WTC11 (cell line): ENCODE measurements around the gene HEXD. TPM values are rescaled to one million over a fixed set of nuclear protein-coding genes. Genes with fewer than 3 reads are reported as not detected.

Experiments used
- ATAC-seq: fragments of 200-7000 bp; cut with Tn5 transposase; 2 replicates; pipeline ENCODE4 v1.10.0; 2021; ENCODE audit warnings: mild to moderate bottlenecking, moderate library complexity
- CTCF ChIA-PET: fragments of 300-600 bp; sonication (Branson Sonifier 250); formaldehyde crosslinking; loops from one replicate; lab custom pipeline; 2021; ENCODE audit warnings: antibody characterized with exemption; lab: Charles Lee
- POLR2A ChIA-PET: fragments of 350-600 bp; sonication (Branson Sonifier 250); formaldehyde crosslinking; loops from one replicate; lab custom pipeline; 2021; ENCODE audit warnings: antibody characterized with exemption; lab: Charles Lee
- DNase-seq: peaks from one replicate; pipeline ENCODE4 v3.0.0; 2021; ENCODE audit warnings: low spot score
- H3K27ac Mint-ChIP-seq: 2 replicates; pipeline ENCODE4 v1.8.0; 2021; ENCODE audit warnings: mixed read lengths
- H3K27me3 Mint-ChIP-seq: 2 replicates; pipeline ENCODE4 v1.8.0; 2021; ENCODE audit warnings: low read depth, mild to moderate bottlenecking, moderate library complexity, mixed read lengths
- H3K36me3 Mint-ChIP-seq: 2 replicates; pipeline ENCODE4 v1.8.0; 2021; ENCODE audit warnings: mixed read lengths
- H3K4me1 Mint-ChIP-seq: 2 replicates; pipeline ENCODE4 v1.8.0; 2022; ENCODE audit warnings: mixed read lengths
- H3K4me3 Mint-ChIP-seq: 2 replicates; pipeline ENCODE4 v1.8.0; 2021; ENCODE audit warnings: mild to moderate bottlenecking, moderate library complexity, mixed read lengths
- H3K9me3 Mint-ChIP-seq: 2 replicates; pipeline ENCODE4 v1.8.0; 2021; ENCODE audit warnings: mixed read lengths
- CREB1 ChIP-seq: sonication (generic); formaldehyde crosslinking; IDR thresholded peaks from 2 replicates; pipeline ENCODE4 v1.8.0; 2023; ENCODE audit warnings: mild to moderate bottlenecking, missing genetic modification reagents
- ELF4 ChIP-seq: sonication (generic); formaldehyde crosslinking; IDR thresholded peaks from 2 replicates; pipeline ENCODE4 v1.8.1; 2022; ENCODE audit warnings: low read depth, mild to moderate bottlenecking, moderate library complexity, missing genetic modification reagents
- GTF2I ChIP-seq: fragments of 250-450 bp; sonication (Bioruptor Pico); conservative IDR thresholded peaks from 2 replicates; pipeline ENCODE4 v1.4.0; 2021; ENCODE audit warnings: mild to moderate bottlenecking
- MXD4 ChIP-seq: fragments of 250-450 bp; sonication (Bioruptor Pico); IDR thresholded peaks from 2 replicates; pipeline ENCODE4 v1.8.0; 2021; ENCODE audit warnings: mild to moderate bottlenecking, moderate library complexity, borderline replicate concordance
- NFYB ChIP-seq: sonication (generic); formaldehyde crosslinking; conservative IDR thresholded peaks from 2 replicates; pipeline ENCODE4 v1.8.0; 2022; ENCODE audit warnings: low read depth, missing genetic modification reagents
- NR2C2 ChIP-seq: sonication (generic); formaldehyde crosslinking; IDR thresholded peaks from 2 replicates; pipeline ENCODE4 v1.8.0; 2022; ENCODE audit warnings: mild to moderate bottlenecking, missing genetic modification reagents
- PRDM15 ChIP-seq: sonication (generic); formaldehyde crosslinking; IDR thresholded peaks from 2 replicates; pipeline ENCODE4 v1.8.0; 2022; ENCODE audit warnings: missing genetic modification reagents
- TCF7 ChIP-seq: sonication (generic); formaldehyde crosslinking; IDR thresholded peaks from 2 replicates; pipeline ENCODE4 v1.8.0; 2022; ENCODE audit warnings: mild to moderate bottlenecking, low read depth, missing genetic modification reagents, moderate library complexity
- ZMAT4 ChIP-seq: fragments of 250-450 bp; sonication (Bioruptor Pico); IDR thresholded peaks from 2 replicates; pipeline ENCODE4 v1.9.0; 2021; ENCODE audit warnings: mild to moderate bottlenecking
- ZNF121 ChIP-seq: sonication (generic); formaldehyde crosslinking; IDR thresholded peaks from 2 replicates; pipeline ENCODE4 v1.8.0; 2023; ENCODE audit warnings: missing genetic modification reagents
- ZNF423 ChIP-seq: fragments of 250-450 bp; sonication (Bioruptor Pico); IDR thresholded peaks from 2 replicates; pipeline ENCODE4 v2.1.2; 2022; ENCODE audit warnings: mild to moderate bottlenecking, moderate library complexity
- ZSCAN18 ChIP-seq: fragments of 250-450 bp; sonication (Bioruptor Pico); IDR thresholded peaks from 2 replicates; pipeline ENCODE4 v2.1.2; 2022; ENCODE audit warnings: mild to moderate bottlenecking, moderate library complexity
- total RNA-seq: library from RNA; stranded (reverse); gene quantifications from 3 replicates; pipeline ENCODE4 v1.2.3, GENCODE V29; 2021

Gene HEXD
- total RNA-seq, 1 experiment from 2014 or later = 36.0 TPM

- ATAC-seq (no peak), DNase-seq (no peak)
- Mint-ChIP-seq H3K4me3 (no peak overlapping the region), H3K27me3 (no peaks in the 10 kb centered on the region), H3K9me3 (no peaks in the 10 kb centered on the region), H3K4me1 (peaks cover 13% of the 10 kb centered on the region), H3K27ac (no peak overlapping the region), H3K36me3 (peaks cover 7% of the 10 kb centered on the region)
- peak; percentile 6; the same call in 1 of the 2 replicates for TF ChIP-seq ZNF121 (CRISPR knock-in tag)
- TF ChIP-seq PRDM15 (CRISPR knock-in tag) = no peak
- CTCF ChIA-PET = interaction anchor here (1.3 kb wide), 1 partner anchor 18 kb away, joined by 5 read pairs; no protein-coding TSS in a partner anchor
- POLR2A ChIA-PET = no interaction called here
Observed at GRCh38 chr17:82442643-82443464, 24.7 kb downstream of the HEXD start.

GRCh38 chr17:82443465-82444283 is 25.5 kb downstream of the HEXD start:
- H3K9me3 Mint-ChIP-seq = no peaks in the 10 kb centered on the region
- no peak overlapping the region for H3K27ac Mint-ChIP-seq
- H3K36me3 Mint-ChIP-seq = peaks cover 7% of the 10 kb centered on the region
- POLR2A ChIA-PET = no interaction called here
- DNase-seq = no peak
- no peak overlapping the region for H3K4me3 Mint-ChIP-seq
- no peak for TF ChIP-seq NR2C2 (CRISPR knock-in tag)
- CTCF ChIA-PET = no interaction called here
- ATAC-seq = no peak
- no peaks in the 10 kb centered on the region for H3K27me3 Mint-ChIP-seq
- peaks cover 13% of the 10 kb centered on the region for H3K4me1 Mint-ChIP-seq

- Mint-ChIP-seq H3K27ac (no peak overlapping the region), H3K9me3 (no peaks in the 10 kb centered on the region), H3K36me3 (peaks cover 7% of the 10 kb centered on the region), H3K27me3 (no peaks in the 10 kb centered on the region), H3K4me1 (peaks cover 13% of the 10 kb centered on the region), H3K4me3 (no peak overlapping the region)
- no peak for TF ChIP-seq GTF2I (CRISPR knock-in tag)
- 0 out of 2 replicates have a peak, but pooled peaks have one; percentile 16 for TF ChIP-seq TCF7 (CRISPR knock-in tag)
- DNase-seq (no peak), ATAC-seq (no peak)
- ChIA-PET POLR2A (no interaction called here), CTCF (no interaction called here)
Observed at GRCh38 chr17:82444284-82444893, 26.2 kb downstream of the HEXD start.

- ChIA-PET POLR2A (no interaction called here), CTCF (no interaction called here)
- peaks cover 19% of the 10 kb centered on the region for H3K4me1 Mint-ChIP-seq
- H3K27me3 Mint-ChIP-seq = no peaks in the 10 kb centered on the region
- H3K27ac Mint-ChIP-seq = no peak overlapping the region
- DNase-seq (no peak), ATAC-seq (no peak)
- H3K9me3 Mint-ChIP-seq = no peaks in the 10 kb centered on the region
- H3K4me3 Mint-ChIP-seq = no peak overlapping the region
- H3K36me3 Mint-ChIP-seq = peaks cover 7% of the 10 kb centered on the region
- TF ChIP-seq MXD4 (no peak), CREB1 (no peak), ZSCAN18 (CRISPR knock-in tag) (no peak), ZMAT4 (CRISPR knock-in tag) (no peak), ZNF423 (no peak), ELF4 (no peak), NFYB (CRISPR knock-in tag) (no peak)
Observed at GRCh38 chr17:82444941-82445521, 26.9 kb downstream of the HEXD start.
